Adrenal gland (tissue), 12 donors: ENCODE data around the gene TTYH2. TPM values are rescaled to one million over a fixed set of nuclear protein-coding genes. Genes with fewer than 3 reads are reported as not detected.

ENCODE experiments used
- DNase-seq, 7 donors: peaks; one replicate each; pipeline ENCODE4 v3.0.0-alpha.2; 2019 to 2020
- H3K27ac ChIP-seq, 5 donors: fragments of 200-600 bp; sonication (generic) in 4 of 5; 1 replicate in 3 of 5; 2 replicates in 2 of 5; pipeline versions ENCODE4 v1.5.1 to v1.8.0; 2016 to 2020; ENCODE audit warnings: mild to moderate bottlenecking in 1 of 5
- H3K27me3 ChIP-seq: fragments of 200-600 bp; 2 replicates; pipeline ENCODE4 v1.8.0; 2021
- H3K36me3 ChIP-seq, 2 donors: fragments of 200-600 bp; replicated peaks in 1 of 2; 1 replicate in 1 of 2; 2 replicates in 1 of 2; pipeline versions ENCODE4 v1.5.1 to v1.8.0; 2018 to 2022
- H3K4me1 ChIP-seq, 2 donors: fragments of 200-600 bp; replicated peaks in 1 of 2; 1 replicate in 1 of 2; 2 replicates in 1 of 2; pipeline versions ENCODE4 v1.5.1 to v1.8.0; 2018 to 2021
- H3K4me3 ChIP-seq, 4 donors: fragments of 200-600 bp; sonication (generic) in 3 of 4; one replicate each; pipeline ENCODE4 v1.5.1; 2016 to 2018
- H3K9me3 ChIP-seq, 3 donors: fragments of 200-600 bp; sonication (generic) in 1 of 3; replicated peaks in 1 of 3; 1 replicate in 2 of 3; 2 replicates in 1 of 3; pipeline versions ENCODE4 v1.5.1 to v1.8.0; 2016 to 2021
- CTCF ChIP-seq, 6 experiments: fragments of 450-650 bp in 4 of 6; fragments of 200-600 bp in 2 of 6; sonication (generic) in 1 of 6; IDR thresholded peaks; 1 replicate in 5 of 6; 2 replicates in 1 of 6; pipeline versions ENCODE4 v1.5.1 to v1.8.0; 2016 to 2021; ENCODE audit warnings: antibody characterized with exemption in 6 of 6, mild to moderate bottlenecking in 2 of 6, moderate library complexity in 1 of 6
- POLR2A ChIP-seq, 2 donors: fragments of 450-650 bp; IDR thresholded peaks; one replicate each; pipeline ENCODE4 v1.6.1; 2017; ENCODE audit warnings: antibody characterized with exemption in 2 of 2, mild to moderate bottlenecking in 2 of 2, moderate library complexity in 1 of 2
- WGBS, 4 donors: extraction: QIAGEN DNeasy Blood & Tissue Kit in 2 of 4; methylation state at CpG; one replicate each; pipeline versions ENCODE4 v1.1.5 to v1.1.7; 2013 to 2017; 5-methylcytosine and 5-hydroxymethylcytosine counted together
- intact Hi-C, 2 donors: fragments of 100-400 bp; cut with DNase I; formaldehyde crosslinking; loops; one replicate each; pipeline versions ENCODE4 v1.14.1 to v1.15.0; 2022 to 2023
- polyA plus RNA-seq, 3 donors: library from polyadenylated mRNA; stranded (reverse); fragments of 200-250 nt in 2 of 3; fragments of 350-450 nt in 1 of 3; fragmentation: Illumina TruSeq in 1 of 3; extraction: RNeasy Lipid Tissue Mini Kit (QIAGEN cat#74804) in 1 of 3; gene quantifications; one replicate each; pipeline ENCODE4 v1.2.3, GENCODE V29; 2013 to 2014
- total RNA-seq, 9 donors: library from RNA; depleted of rRNA in 4 of 9; stranded (reverse); fragments of >200 nt in 4 of 9; fragments of 120-200 nt in 1 of 9; fragmentation: NEBNext Ultra II Directional in 1 of 9; extraction: Animal tissue kit (Norgen Biotek cat#: 25700) in 1 of 9; gene quantifications; one replicate each; pipeline versions ENCODE4 v1.1.0 to v1.2.4, GENCODE V29; 2013 to 2023
- donor health status: healthy with polysubstance abuse.
- donor health status: Bipolar disorder and iron deficiency.
- donor health status: DM: yes; HTN: yes; CAD: no.
- donor health status: DM: no; HTN: no; CAD: no.
- donor health status: DM: no; HTN: no; CAD: no.
- donor health status: DM: yes; HTN: yes; CAD: no.

TTYH2 gene
- total and polyA plus RNA-seq, 12 donors, result 2.9 to 40.5 (median 7.8) TPM

GRCh38 chr17:74243013-74243755 is 29.8 kb downstream of the TTYH2 start:
- TF ChIP-seq CTCF (IDR thresholded peaks at IDR 0.05), result no peak
- no peak for TF ChIP-seq POLR2A (IDR thresholded peaks at IDR 0.05)
- H3K36me3 ChIP-seq, result no peaks in the 10 kb centered on the region
- WGBS, 4 donors, result 65 to 82% (median 77%) methylated on average over 7 to 13 of the region's 13 CpGs
- no peaks in the 10 kb centered on the region for H3K27me3 ChIP-seq
- DNase-seq, result peak in 4 of 7 donors; percentile 56 to 79 (median 70)
- no peak overlapping the region for H3K4me3 ChIP-seq
- intact Hi-C loops, result no loop called here
- H3K4me1 ChIP-seq, result peaks cover 0 to 5% of the 10 kb centered on the region in 2 donors
- no peak overlapping the region for H3K27ac ChIP-seq
- H3K9me3 ChIP-seq, result no peaks in the 10 kb centered on the region

- DNase-seq, result no peak
- TF ChIP-seq POLR2A (IDR thresholded peaks at IDR 0.05), result no peak
- TF ChIP-seq CTCF (IDR thresholded peaks at IDR 0.05), result no peak
- Histone ChIP-seq H3K4me1 (peaks cover 0 to 5% of the 10 kb centered on the region in 2 donors), H3K4me3 (no peak overlapping the region), H3K27ac (no peak overlapping the region), H3K27me3 (no peaks in the 10 kb centered on the region), H3K9me3 (no peaks in the 10 kb centered on the region), H3K36me3 (no peaks in the 10 kb centered on the region)
- WGBS, 4 donors, result 87 to 94% (median 93%) methylated on average over 8 to 10 of the region's 10 CpGs
- intact Hi-C loops, result no loop called here
These were observed 30.8 kb downstream of the TTYH2 start for GRCh38 chr17:74244128-74244527.

GRCh38 chr17:74244548-74244947 is 31.2 kb downstream of the TTYH2 start:
- H3K4me3 ChIP-seq, result no peak overlapping the region
- H3K9me3 ChIP-seq, result no peaks in the 10 kb centered on the region
- no peak for DNase-seq
- H3K27me3 ChIP-seq, result no peaks in the 10 kb centered on the region
- intact Hi-C loops, result no loop called here
- H3K36me3 ChIP-seq, result no peaks in the 10 kb centered on the region
- peaks cover 0 to 5% of the 10 kb centered on the region in 2 donors for H3K4me1 ChIP-seq
- no peak overlapping the region for H3K27ac ChIP-seq
- WGBS, 4 donors, result 82 to 91% (median 87%) methylated on average over 6 of the region's 6 CpGs
- TF ChIP-seq CTCF (IDR thresholded peaks at IDR 0.05), result no peak
- TF ChIP-seq POLR2A (IDR thresholded peaks at IDR 0.05), result no peak

GRCh38 chr17:74245145-74245831 is 31.9 kb downstream of the TTYH2 start:
- H3K27ac ChIP-seq, result no peak overlapping the region
- H3K4me1 ChIP-seq, result peaks cover 0 to 5% of the 10 kb centered on the region in 2 donors
- WGBS, 4 donors, result 76 to 89% (median 81%) methylated on average over 5 to 21 of the region's 21 CpGs
- H3K27me3 ChIP-seq, result no peaks in the 10 kb centered on the region
- no peak for TF ChIP-seq CTCF (IDR thresholded peaks at IDR 0.05)
- no peak for TF ChIP-seq POLR2A (IDR thresholded peaks at IDR 0.05)
- H3K4me3 ChIP-seq, result no peak overlapping the region
- no peaks in the 10 kb centered on the region for H3K9me3 ChIP-seq
- no peaks in the 10 kb centered on the region for H3K36me3 ChIP-seq
- DNase-seq, result no peak
- intact Hi-C loops, result no loop called here
